Tibial artery (tissue), 4 donors: ENCODE data around the gene RNU6-9.

ENCODE experiments used
- DNase-seq, 2 donors: peaks; one replicate each; pipeline ENCODE4 v3.0.0-alpha.2; 2019
- H3K27ac ChIP-seq, 2 donors: fragments of 200-600 bp; sonication (generic) in 1 of 2; 1 replicate in 1 of 2; 2 replicates in 1 of 2; pipeline ENCODE4 v1.5.1; 2018 to 2019; ENCODE audit warnings: mild to moderate bottlenecking in 1 of 2
- H3K27me3 ChIP-seq, 2 donors: fragments of 200-600 bp; sonication (generic) in 1 of 2; one replicate each; pipeline versions ENCODE4 v1.5.1 to v1.6.0; 2016 to 2019
- H3K36me3 ChIP-seq, 3 donors: fragments of 200-600 bp; sonication (generic) in 2 of 3; one replicate each; pipeline ENCODE4 v1.5.1; 2016 to 2019; ENCODE audit warnings: mild to moderate bottlenecking in 2 of 3
- H3K4me1 ChIP-seq, 4 donors: fragments of 200-600 bp; sonication (generic) in 2 of 4; 1 replicate in 3 of 4; 2 replicates in 1 of 4; pipeline ENCODE4 v1.5.1; 2016 to 2019
- H3K4me3 ChIP-seq, 2 donors: fragments of 200-600 bp; sonication (generic) in 1 of 2; 1 replicate in 1 of 2; 2 replicates in 1 of 2; pipeline ENCODE4 v1.5.1; 2018 to 2019; ENCODE audit warnings: mild to moderate bottlenecking in 2 of 2
- H3K9me3 ChIP-seq, 3 donors: fragments of 200-600 bp; sonication (generic) in 1 of 3; one replicate each; pipeline ENCODE4 v1.5.1; 2016 to 2019
- intact Hi-C: fragments of 100-400 bp; cut with DNase I; formaldehyde crosslinking; loops from one replicate; pipeline ENCODE4 v1.15.0; 2023; ENCODE audit warnings: low total_unique reads
- TF ChIP-seq, protein P1 (sequence below), 2 experiments: fragments of 200-600 bp in 1 of 2; fragments of 450-650 bp in 1 of 2; IDR thresholded peaks; one replicate each; pipeline ENCODE4 v1.5.1; 2017 to 2019; ENCODE audit warnings: antibody characterized with exemption in 2 of 2, mild to moderate bottlenecking in 1 of 2, moderate library complexity in 1 of 2

RNU6-9 gene

GRCh38 chr19:899336-900042 lies 6.2 kb downstream of the RNU6-9 start:
- Histone ChIP-seq H3K4me1 (peaks cover 0 to 7% (median 0%) of the 10 kb centered on the region in 4 donors), H3K27ac (no peak overlapping the region), H3K9me3 (no peaks in the 10 kb centered on the region), H3K4me3 (no peak overlapping the region), H3K36me3 (peaks cover 0 to 49% (median 35%) of the 10 kb centered on the region in 3 donors), H3K27me3 (no peaks in the 10 kb centered on the region)
- TF ChIP-seq, protein P1, sequence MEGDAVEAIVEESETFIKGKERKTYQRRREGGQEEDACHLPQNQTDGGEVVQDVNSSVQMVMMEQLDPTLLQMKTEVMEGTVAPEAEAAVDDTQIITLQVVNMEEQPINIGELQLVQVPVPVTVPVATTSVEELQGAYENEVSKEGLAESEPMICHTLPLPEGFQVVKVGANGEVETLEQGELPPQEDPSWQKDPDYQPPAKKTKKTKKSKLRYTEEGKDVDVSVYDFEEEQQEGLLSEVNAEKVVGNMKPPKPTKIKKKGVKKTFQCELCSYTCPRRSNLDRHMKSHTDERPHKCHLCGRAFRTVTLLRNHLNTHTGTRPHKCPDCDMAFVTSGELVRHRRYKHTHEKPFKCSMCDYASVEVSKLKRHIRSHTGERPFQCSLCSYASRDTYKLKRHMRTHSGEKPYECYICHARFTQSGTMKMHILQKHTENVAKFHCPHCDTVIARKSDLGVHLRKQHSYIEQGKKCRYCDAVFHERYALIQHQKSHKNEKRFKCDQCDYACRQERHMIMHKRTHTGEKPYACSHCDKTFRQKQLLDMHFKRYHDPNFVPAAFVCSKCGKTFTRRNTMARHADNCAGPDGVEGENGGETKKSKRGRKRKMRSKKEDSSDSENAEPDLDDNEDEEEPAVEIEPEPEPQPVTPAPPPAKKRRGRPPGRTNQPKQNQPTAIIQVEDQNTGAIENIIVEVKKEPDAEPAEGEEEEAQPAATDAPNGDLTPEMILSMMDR (IDR thresholded peaks at IDR 0.05), result no peak
- no peak for DNase-seq
- intact Hi-C loops, result no loop called here

GRCh38 chr19:900043-900301 lies 6.7 kb downstream of the RNU6-9 start:
- TF ChIP-seq, protein P1 (IDR thresholded peaks at IDR 0.05), result no peak
- no peak overlapping the region for H3K27ac ChIP-seq

GRCh38 chr19:900302-901111 lies 7.2 kb downstream of the RNU6-9 start:
- Histone ChIP-seq H3K4me1 (peaks cover 0 to 7% (median 0%) of the 10 kb centered on the region in 4 donors), H3K27me3 (no peaks in the 10 kb centered on the region), H3K9me3 (no peaks in the 10 kb centered on the region), H3K4me3 (no peak overlapping the region), H3K27ac (no peak overlapping the region), H3K36me3 (peaks cover 0 to 49% (median 35%) of the 10 kb centered on the region in 3 donors)
- DNase-seq, result no peak
- TF ChIP-seq, protein P1 (IDR thresholded peaks at IDR 0.05), result no peak
- intact Hi-C loops, result no loop called here

More at GRCh38 chr19:900043-900301, 6.7 kb downstream of the RNU6-9 start:
- DNase-seq, result no peak
- Histone ChIP-seq H3K9me3 (no peaks in the 10 kb centered on the region), H3K4me1 (peaks cover 0 to 7% (median 0%) of the 10 kb centered on the region in 4 donors), H3K4me3 (no peak overlapping the region), H3K36me3 (peaks cover 0 to 49% (median 35%) of the 10 kb centered on the region in 3 donors), H3K27me3 (no peaks in the 10 kb centered on the region)
- intact Hi-C loops, result no loop called here

DNA sequence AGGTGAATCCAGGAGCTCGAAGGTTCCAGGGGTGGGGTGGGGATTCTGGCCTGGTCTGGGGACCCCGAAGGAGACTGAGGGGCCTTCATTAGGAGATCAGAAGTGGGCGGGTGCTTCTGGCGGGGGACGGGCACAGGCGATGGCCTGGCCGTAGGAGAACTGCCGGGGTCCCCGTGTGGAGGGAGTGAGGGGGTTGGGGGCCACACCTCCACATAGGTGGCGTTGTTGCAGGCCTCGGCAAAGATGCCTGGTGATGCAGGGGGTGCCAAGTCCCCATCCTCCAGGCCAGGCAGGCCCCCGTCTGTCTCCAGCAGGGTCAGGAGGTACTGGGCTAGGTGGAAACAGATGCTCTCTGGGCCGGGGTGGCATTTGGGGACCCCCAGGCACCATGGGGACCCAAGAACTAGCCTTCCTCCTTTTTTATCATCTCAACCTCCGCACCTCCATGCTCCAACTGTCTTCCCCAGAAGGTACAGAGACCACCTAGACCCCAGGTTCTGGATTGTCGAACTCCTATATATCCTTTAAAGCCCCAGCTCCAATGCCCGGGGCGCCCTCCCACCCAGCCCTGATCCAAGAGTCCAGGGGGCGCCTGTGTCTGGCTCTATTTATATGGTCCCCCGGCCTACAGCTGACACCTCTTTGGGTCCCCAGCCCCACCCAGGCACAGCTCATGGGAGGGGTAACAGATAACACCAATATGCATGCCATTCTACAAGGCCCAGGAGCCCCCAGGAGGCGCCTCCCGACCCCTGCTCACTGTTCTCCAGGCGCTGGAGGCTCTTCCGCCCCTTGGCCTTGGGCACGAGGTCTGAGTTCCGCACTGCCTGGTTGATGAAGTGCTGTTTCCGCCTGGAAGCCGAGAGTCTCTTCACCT lies 8.2 kb downstream of the RNU6-9 start:
- intact Hi-C loops, result no loop called here
- Histone ChIP-seq H3K27me3 (no peaks in the 10 kb centered on the region), H3K36me3 (peaks cover 0 to 48% (median 35%) of the 10 kb centered on the region in 3 donors), H3K27ac (no peak overlapping the region), H3K9me3 (no peaks in the 10 kb centered on the region), H3K4me1 (peaks cover 0 to 7% (median 0%) of the 10 kb centered on the region in 4 donors), H3K4me3 (no peak overlapping the region)
- TF ChIP-seq, protein P1 (IDR thresholded peaks at IDR 0.05), result no peak
- no peak for DNase-seq

GRCh38 chr19:902093-902370 lies 8.7 kb downstream of the RNU6-9 start:
- peaks cover 0 to 7% (median 0%) of the 10 kb centered on the region in 4 donors for H3K4me1 ChIP-seq
- no peak overlapping the region for H3K4me3 ChIP-seq
- TF ChIP-seq, protein P1 (IDR thresholded peaks at IDR 0.05), result no peak
- H3K27me3 ChIP-seq, result no peaks in the 10 kb centered on the region
- intact Hi-C loops, result no loop called here
- peaks cover 0 to 42% (median 33%) of the 10 kb centered on the region in 3 donors for H3K36me3 ChIP-seq
- no peak for DNase-seq
- H3K9me3 ChIP-seq, result no peaks in the 10 kb centered on the region
- H3K27ac ChIP-seq, result no peak overlapping the region
